Stimulated activated memory B cell treated with anti-CD40 and anti-IgM and Interleukin-4, amounts not matched to agents 10 μg/mL and 1 μg/mL and 100 μg/mL, for 72 hours (primary cell): ENCODE data around the gene RLF.
"Not testable (repeated sequence)": the region's sequence is repeated elsewhere in the genome, so short reads cannot be mapped to it uniquely, and the experiment has no call there.

ENCODE experiments used
- ATAC-seq: fragments of 150-1000 bp; cut with Tn5 transposase; 2 replicates; pipeline ENCODE4 v1.10.0; 2021
- H3K27ac Mint-ChIP-seq: one replicate; pipeline ENCODE4 v1.8.0; 2022; ENCODE audit warnings: mild to moderate bottlenecking, mixed read lengths
- H3K27me3 Mint-ChIP-seq: one replicate; pipeline ENCODE4 v1.8.0; 2022; ENCODE audit warnings: mixed read lengths
- H3K36me3 Mint-ChIP-seq: one replicate; pipeline ENCODE4 v1.8.0; 2022; ENCODE audit warnings: mixed read lengths
- H3K4me1 Mint-ChIP-seq: one replicate; pipeline ENCODE4 v1.8.0; 2022; ENCODE audit warnings: mixed read lengths
- H3K4me3 Mint-ChIP-seq: one replicate; pipeline ENCODE4 v1.8.0; 2022; ENCODE audit warnings: mild to moderate bottlenecking, moderate library complexity, mixed read lengths
- H3K9me3 Mint-ChIP-seq: one replicate; pipeline ENCODE4 v1.8.0; 2022; ENCODE audit warnings: mixed read lengths

Gene RLF

DNA sequence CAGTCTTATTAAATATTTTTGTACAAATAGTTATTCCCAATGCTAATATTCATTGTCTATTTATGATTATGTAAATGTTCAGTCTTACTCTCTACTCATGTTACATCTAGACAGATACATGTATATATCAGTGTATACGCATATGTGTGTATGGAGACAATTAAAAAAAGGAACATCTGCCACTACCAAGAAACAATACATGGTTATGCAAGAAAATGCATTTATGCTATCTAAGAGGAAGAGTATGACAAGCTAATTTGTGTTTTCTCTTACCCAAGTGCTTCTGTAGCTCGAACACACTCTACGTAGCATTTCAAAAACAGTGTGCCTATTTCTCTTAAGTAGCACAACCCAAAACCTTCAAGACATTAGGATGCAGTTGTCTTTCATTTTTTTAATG is 6.1 kb upstream of the RLF start:
- Mint-ChIP-seq H3K36me3 (no peaks in the 10 kb centered on the region), H3K4me3 (no peak overlapping the region), H3K27ac (no peak overlapping the region), H3K4me1 (peaks cover 22% of the 10 kb centered on the region), H3K27me3 (no peaks in the 10 kb centered on the region), H3K9me3 (no peaks in the 10 kb centered on the region)
- ATAC-seq, result no peak

DNA sequence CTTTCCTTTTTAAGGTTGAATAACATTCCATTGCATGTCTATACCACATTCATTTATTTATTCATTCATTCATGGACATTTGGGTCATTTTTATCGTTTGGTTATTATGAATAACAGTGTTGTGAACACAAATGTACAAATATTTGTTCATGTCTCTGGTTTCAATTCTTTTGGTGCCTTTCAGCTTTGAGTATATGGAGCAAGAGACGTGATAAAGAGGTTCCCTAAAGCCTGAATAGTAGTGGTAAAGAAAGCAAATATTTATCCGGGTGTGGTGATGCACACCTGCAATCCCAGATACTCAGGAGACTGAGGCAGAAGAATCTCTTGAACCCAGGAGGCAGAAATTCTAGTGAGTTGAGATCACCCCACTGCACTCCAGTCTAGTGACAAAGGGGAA is 5.3 kb upstream of the RLF start:
- H3K27ac Mint-ChIP-seq, result no peak overlapping the region
- no peak overlapping the region for H3K4me3 Mint-ChIP-seq
- ATAC-seq, result no peak
- H3K4me1 Mint-ChIP-seq, result peaks cover 26% of the 10 kb centered on the region
- H3K9me3 Mint-ChIP-seq, result no peaks in the 10 kb centered on the region
- no peaks in the 10 kb centered on the region for H3K27me3 Mint-ChIP-seq
- no peaks in the 10 kb centered on the region for H3K36me3 Mint-ChIP-seq

GRCh38 chr1:40160806-40161124 is 422 bp upstream of the RLF start:
- no peak overlapping the region for H3K27ac Mint-ChIP-seq
- no peak overlapping the region for H3K4me3 Mint-ChIP-seq
- H3K9me3 Mint-ChIP-seq, result no peaks in the 10 kb centered on the region
- no peaks in the 10 kb centered on the region for H3K27me3 Mint-ChIP-seq
- ATAC-seq, result no peak
- H3K36me3 Mint-ChIP-seq, result no peaks in the 10 kb centered on the region
- peaks cover 14% of the 10 kb centered on the region for H3K4me1 Mint-ChIP-seq

DNA sequence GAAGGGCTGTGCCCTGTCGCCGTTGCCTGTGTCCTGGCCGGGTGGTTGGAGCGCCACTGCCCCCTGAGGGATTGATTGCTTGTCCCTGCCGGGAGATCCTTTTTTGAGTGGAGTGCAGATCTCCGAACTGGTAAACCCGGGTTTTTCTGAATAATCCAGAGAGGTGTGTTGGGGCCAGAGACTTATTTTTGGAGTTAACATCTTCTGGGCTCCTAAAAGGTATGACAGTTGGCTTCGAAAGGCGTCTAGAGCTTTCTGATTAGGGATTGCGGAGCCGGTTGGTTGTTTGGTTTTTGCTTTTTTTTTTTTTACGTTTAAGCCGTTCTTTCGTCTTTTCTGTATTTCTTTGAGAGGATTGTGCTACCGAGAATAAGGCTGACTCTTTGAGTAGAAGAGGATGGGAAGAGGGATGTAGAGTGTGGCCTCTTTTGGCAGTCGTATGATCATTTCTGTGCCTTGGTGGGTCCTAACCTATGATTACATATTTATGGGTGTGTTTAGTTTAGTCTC is 756 bp downstream of the RLF start:
- Mint-ChIP-seq H3K36me3 (no peaks in the 10 kb centered on the region), H3K27me3 (no peaks in the 10 kb centered on the region), H3K27ac (no peak overlapping the region), H3K4me1 (peaks cover 19% of the 10 kb centered on the region), H3K9me3 (no peaks in the 10 kb centered on the region), H3K4me3 (no peak overlapping the region)
- ATAC-seq, result no peak

DNA sequence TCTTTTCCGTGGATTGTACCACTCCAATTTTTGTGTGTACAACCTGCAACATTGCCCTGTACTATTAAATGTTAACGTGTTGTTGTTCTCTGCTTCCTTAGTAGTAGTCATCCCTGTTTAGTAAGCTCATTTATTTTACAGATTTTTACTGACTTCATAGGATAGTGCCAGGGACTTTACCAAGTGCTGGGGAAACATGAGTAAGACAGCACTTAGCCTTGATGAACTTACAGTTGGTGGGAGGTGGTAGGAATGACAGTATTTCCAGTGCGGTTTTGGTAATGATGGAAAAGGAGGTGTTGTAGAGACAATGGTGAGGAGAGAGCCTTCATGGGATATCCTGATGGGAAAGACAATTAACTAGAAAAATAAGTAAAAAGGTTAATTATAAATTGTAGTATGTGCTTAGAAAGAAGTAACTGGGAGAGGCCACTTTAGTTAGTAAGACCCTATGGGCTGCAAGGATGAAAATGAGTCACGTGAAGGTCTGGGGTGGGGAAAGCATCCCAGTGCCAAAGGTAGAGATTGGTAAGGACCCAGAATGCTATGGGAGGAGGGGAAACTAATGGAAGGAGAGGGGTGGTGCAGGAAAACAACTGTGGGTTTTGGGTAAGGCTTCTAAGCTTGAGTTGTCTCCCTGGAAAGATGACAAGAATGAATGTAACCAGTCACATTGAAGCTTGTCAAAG is 1.7 kb downstream of the RLF start:
- Mint-ChIP-seq H3K27ac (no peak overlapping the region), H3K36me3 (no peaks in the 10 kb centered on the region), H3K4me3 (no peak overlapping the region), H3K9me3 (no peaks in the 10 kb centered on the region), H3K27me3 (no peaks in the 10 kb centered on the region), H3K4me1 (peaks cover 28% of the 10 kb centered on the region)
- ATAC-seq, result no peak

- H3K27ac Mint-ChIP-seq, result no peak overlapping the region
- no peak overlapping the region for H3K4me3 Mint-ChIP-seq
- H3K36me3 Mint-ChIP-seq, result no peaks in the 10 kb centered on the region
- peaks cover 22% of the 10 kb centered on the region for H3K4me1 Mint-ChIP-seq
- H3K9me3 Mint-ChIP-seq, result no peaks in the 10 kb centered on the region
- H3K27me3 Mint-ChIP-seq, result no peaks in the 10 kb centered on the region
- ATAC-seq, result no peak
Measured at GRCh38 chr1:40167317-40167716, 6.1 kb downstream of the RLF start.

- Mint-ChIP-seq H3K27ac (no peak overlapping the region), H3K27me3 (no peaks in the 10 kb centered on the region), H3K4me3 (no peak overlapping the region), H3K4me1 (peaks cover 11% of the 10 kb centered on the region), H3K36me3 (no peaks in the 10 kb centered on the region), H3K9me3 (no peaks in the 10 kb centered on the region)
- ATAC-seq, result no peak
Measured at GRCh38 chr1:40171036-40171435, 9.8 kb downstream of the RLF start.

DNA sequence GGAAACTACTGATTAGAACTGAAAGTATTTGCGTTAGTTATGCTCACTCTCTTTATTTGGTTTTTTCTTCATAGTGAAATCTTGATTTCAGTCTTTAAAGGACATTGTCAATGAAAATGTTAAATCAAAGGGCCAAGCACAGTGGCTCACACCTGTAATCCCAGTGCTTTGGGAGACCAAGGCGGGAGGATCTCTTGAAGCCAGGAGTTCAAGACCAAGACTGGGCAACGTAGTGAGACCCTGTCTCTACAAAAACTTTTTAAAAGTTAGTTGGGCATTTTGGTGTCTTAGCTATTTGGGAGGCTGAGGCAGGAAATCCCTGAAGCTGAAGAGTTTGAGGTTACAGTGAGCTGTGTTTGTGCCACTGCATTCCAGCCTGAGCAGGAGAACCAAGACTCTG is 13.6 kb downstream of the RLF start:
- no peak overlapping the region for H3K4me3 Mint-ChIP-seq
- peaks cover 8% of the 10 kb centered on the region for H3K4me1 Mint-ChIP-seq
- no peaks in the 10 kb centered on the region for H3K27me3 Mint-ChIP-seq
- H3K36me3 Mint-ChIP-seq, result peaks cover 5% of the 10 kb centered on the region
- H3K27ac Mint-ChIP-seq, result no peak overlapping the region
- no peak for ATAC-seq
- H3K9me3 Mint-ChIP-seq, result no peaks in the 10 kb centered on the region

- H3K4me3 Mint-ChIP-seq, H3K9me3 Mint-ChIP-seq, H3K27me3 Mint-ChIP-seq, H3K27ac Mint-ChIP-seq, ATAC-seq: not testable (repeated sequence)
- H3K4me1 Mint-ChIP-seq, result peaks cover 23% of the 10 kb centered on the region
- H3K36me3 Mint-ChIP-seq, result peaks cover 12% of the 10 kb centered on the region
Measured at GRCh38 chr1:40176989-40177388, 15.8 kb downstream of the RLF start.

DNA sequence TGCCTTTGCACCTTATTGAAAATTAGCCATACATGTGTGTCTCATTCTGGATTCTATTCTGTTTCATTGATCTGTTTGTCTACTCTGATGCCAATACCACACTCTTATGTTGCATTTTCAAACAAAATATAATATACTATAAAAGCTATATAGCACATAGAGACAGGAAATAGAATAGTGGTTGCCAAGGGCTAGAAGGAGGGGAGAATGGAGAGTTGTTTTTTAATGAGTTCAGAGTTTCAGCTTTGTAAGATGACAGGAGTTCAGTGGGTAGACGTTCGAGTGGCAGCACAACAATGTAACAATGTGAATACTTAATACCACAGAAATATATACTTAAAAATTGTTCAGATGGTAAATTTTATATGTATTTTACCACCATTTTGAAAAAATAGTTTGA is 17.0 kb downstream of the RLF start:
- peaks cover 12% of the 10 kb centered on the region for H3K36me3 Mint-ChIP-seq
- no peaks in the 10 kb centered on the region for H3K9me3 Mint-ChIP-seq
- H3K27me3 Mint-ChIP-seq, result no peaks in the 10 kb centered on the region
- H3K4me1 Mint-ChIP-seq, result peaks cover 36% of the 10 kb centered on the region
- ATAC-seq, result no peak
- no peak overlapping the region for H3K4me3 Mint-ChIP-seq
- no peak overlapping the region for H3K27ac Mint-ChIP-seq

- ATAC-seq, result no peak
- H3K4me1 Mint-ChIP-seq, result peaks cover 44% of the 10 kb centered on the region
- H3K27me3 Mint-ChIP-seq, result no peaks in the 10 kb centered on the region
- no peak overlapping the region for H3K4me3 Mint-ChIP-seq
- H3K36me3 Mint-ChIP-seq, result peaks cover 12% of the 10 kb centered on the region
- no peak overlapping the region for H3K27ac Mint-ChIP-seq
- H3K9me3 Mint-ChIP-seq, result no peaks in the 10 kb centered on the region
Measured at GRCh38 chr1:40179496-40180089, 18.4 kb downstream of the RLF start.

DNA sequence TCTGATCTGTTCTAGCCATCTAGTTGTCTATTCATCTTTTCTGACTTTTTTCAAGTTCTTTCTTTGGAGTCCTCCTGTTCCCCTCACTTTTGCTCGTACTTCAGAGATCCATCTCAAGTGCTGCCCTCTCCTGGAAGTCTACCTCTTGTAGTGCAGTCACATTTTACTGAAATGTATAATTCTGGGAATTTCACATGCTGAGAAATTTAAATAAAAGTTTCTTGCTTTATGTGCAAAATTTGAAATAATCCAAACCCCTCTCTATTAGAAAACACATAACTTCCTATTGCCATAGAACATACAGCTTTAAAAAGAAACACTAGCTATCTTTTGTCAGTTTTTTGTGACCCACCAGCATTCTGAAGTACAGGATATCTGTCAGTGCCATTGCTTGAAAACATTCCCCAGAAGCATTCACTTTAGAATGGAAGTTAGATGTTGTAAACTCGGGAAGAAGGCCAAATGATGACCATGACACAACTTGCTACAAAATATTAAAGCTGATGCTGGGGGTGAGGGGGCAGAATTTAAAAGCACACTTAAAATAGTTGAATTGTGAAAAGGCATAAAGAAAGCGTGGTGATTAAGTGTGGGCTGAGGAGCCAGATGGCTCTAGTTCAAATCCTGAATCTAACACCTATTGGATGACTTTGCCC is 22.0 kb downstream of the RLF start:
- ATAC-seq, result no peak
- H3K4me1 Mint-ChIP-seq, result peaks cover 67% of the 10 kb centered on the region
- H3K36me3 Mint-ChIP-seq, result peaks cover 12% of the 10 kb centered on the region
- H3K27me3 Mint-ChIP-seq, result no peaks in the 10 kb centered on the region
- H3K4me3 Mint-ChIP-seq, result no peak overlapping the region
- H3K27ac Mint-ChIP-seq, result no peak overlapping the region
- H3K9me3 Mint-ChIP-seq, result no peaks in the 10 kb centered on the region

DNA sequence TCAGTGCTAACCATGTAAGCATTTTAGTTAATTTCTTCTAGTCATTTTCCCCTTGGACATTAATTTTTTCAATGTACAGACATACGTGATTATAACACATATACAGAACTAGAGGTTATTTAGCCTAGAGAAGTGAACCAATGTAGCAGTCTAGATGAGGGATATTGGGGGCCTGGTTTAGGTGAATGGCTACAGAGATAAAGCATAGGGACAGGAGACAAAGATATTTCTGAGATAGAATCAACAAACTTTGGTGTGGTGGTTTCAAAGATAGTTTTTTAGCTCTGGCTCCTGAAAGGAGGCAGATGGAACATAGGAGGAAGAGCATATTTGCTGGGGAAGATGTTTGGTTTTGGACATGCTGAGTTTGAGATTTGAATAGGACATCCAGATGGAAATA is 23.0 kb downstream of the RLF start:
- Mint-ChIP-seq H3K27me3 (no peaks in the 10 kb centered on the region), H3K4me1 (peaks cover 65% of the 10 kb centered on the region), H3K9me3 (no peaks in the 10 kb centered on the region), H3K27ac (no peak overlapping the region), H3K4me3 (no peak overlapping the region), H3K36me3 (peaks cover 15% of the 10 kb centered on the region)
- ATAC-seq, result no peak

GRCh38 chr1:40185951-40186864 is 25.0 kb downstream of the RLF start:
- H3K36me3 Mint-ChIP-seq, result peaks cover 13% of the 10 kb centered on the region
- H3K27ac Mint-ChIP-seq, result peak overlapping the region; percentile 70
- ATAC-seq, result peak; percentile 99
- H3K4me1 Mint-ChIP-seq, result peaks cover 48% of the 10 kb centered on the region
- peak overlapping the region; percentile 41 for H3K4me3 Mint-ChIP-seq
- no peaks in the 10 kb centered on the region for H3K9me3 Mint-ChIP-seq
- no peaks in the 10 kb centered on the region for H3K27me3 Mint-ChIP-seq

- ATAC-seq, result no peak
- no peaks in the 10 kb centered on the region for H3K27me3 Mint-ChIP-seq
- peaks cover 43% of the 10 kb centered on the region for H3K4me1 Mint-ChIP-seq
- H3K9me3 Mint-ChIP-seq, result no peaks in the 10 kb centered on the region
- H3K36me3 Mint-ChIP-seq, result peaks cover 13% of the 10 kb centered on the region
- no peak overlapping the region for H3K27ac Mint-ChIP-seq
- H3K4me3 Mint-ChIP-seq, result no peak overlapping the region
Measured at GRCh38 chr1:40187399-40187798, 26.2 kb downstream of the RLF start.
